RKO (cell line): Measurements from ENCODE around the gene MRPL38.

Experiments used
- DNase-seq: peaks from one replicate; pipeline ENCODE4 v3.0.0-alpha.2; 2016; ENCODE audit warnings: low spot score

The MRPL38 gene

DNA sequence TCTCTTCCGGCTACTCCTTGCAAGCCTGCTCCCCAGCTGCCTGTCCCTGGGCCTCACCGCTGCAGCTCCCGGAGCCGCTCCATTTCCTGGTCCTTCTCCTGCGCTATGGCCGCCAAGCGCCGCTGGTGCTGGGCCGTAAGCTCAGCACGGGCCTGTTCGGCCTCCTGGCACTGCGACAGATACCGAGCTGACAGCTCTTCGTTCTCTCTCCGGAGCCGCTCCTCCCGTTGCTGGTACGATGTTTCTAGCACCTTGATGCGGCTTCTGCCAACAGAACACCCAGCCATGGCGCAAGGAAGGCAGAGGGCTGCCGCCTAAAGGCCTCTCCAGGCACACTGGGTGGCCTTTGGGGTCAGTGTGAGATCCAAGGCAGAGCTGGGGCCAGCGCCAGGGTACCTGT is 14.9 kb upstream of the MRPL38 start:
- DNase-seq: no peak

GRCh38 chr17:75917917-75918445 is 13.3 kb upstream of the MRPL38 start:
- no peak for DNase-seq

- DNase-seq: no peak
Measured at GRCh38 chr17:75917141-75917916, 12.6 kb upstream of the MRPL38 start.

- DNase-seq: no peak
Measured at GRCh38 chr17:75915268-75915667, 10.6 kb upstream of the MRPL38 start.

GRCh38 chr17:75914643-75915267 is 10.1 kb upstream of the MRPL38 start:
- DNase-seq: no peak

DNA sequence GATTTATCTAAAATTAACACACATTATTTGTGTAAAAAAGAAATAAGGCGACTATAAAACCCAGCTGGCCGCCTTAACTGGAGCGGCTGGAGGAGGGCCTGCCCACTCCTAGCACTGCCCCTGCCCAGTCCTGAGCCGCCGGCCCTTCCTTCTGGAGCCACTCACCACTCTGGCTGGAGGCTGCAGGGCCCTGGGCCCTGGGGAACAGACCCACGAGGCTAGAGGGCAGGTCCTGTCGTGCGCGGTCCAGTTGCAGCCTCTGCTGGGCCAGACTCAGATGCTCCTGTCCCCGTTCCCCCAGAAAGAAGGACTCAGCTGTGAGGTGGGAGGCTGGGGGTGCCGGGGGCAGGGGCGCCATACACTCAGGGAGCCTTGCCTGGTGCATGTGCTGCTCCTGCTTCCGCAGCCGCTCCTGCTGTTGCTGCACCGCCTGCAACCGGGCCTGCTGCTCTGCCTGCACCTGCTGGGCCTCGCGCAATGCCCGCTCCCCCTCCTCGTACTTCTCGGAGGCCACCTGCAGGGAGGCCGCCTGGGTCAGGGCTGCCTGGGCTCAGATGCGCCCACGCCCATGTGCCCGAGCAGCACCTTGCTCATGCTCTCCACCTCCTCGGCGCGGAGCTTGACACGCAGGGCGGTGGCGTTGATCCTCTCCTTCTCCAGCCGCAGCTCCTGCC is 9.0 kb upstream of the MRPL38 start:
- DNase-seq: no peak

DNA sequence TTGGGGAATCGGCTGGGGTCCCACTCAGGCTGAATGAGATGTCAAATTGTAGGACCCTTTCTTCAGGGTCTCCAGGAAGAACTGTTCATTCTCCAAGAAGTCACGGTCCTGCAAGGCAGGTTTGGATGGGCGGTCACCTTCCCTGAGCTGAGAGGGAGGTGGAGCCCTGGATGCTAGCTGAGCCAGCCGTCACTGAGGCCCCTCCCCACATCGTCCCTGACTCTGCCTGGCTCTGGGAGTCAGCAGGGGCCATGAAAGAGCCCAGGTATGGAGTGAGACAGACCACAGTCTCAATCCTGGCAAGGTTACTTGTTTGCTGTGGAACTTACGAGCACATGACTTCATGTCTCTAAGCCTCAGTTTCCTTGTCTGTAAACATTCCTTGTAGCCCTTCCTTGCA is 6.0 kb upstream of the MRPL38 start:
- no peak for DNase-seq

DNA sequence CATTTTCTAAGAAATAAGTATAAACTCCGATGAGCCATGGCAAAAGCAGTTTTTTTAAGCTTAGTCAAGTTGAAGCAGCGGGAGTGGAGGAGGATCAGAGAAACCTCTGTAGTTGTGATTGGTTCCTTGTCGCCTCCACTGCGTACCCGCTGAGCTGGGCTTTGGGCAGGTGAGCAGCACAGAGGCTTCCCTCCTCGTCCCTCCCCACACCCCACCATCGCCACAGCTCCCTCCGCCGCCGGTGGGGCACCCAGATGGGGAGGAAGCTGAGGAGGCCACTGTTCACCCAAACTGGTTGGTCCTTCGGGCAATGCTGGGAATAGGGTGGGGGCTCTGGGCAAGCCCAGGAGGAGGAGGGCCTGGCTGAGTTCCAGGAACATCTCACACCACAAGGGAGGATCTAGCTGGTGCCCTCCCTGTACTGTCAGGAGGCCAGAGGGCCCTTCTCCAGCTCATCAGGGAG is 5.2 kb upstream of the MRPL38 start:
- no peak for DNase-seq

DNA sequence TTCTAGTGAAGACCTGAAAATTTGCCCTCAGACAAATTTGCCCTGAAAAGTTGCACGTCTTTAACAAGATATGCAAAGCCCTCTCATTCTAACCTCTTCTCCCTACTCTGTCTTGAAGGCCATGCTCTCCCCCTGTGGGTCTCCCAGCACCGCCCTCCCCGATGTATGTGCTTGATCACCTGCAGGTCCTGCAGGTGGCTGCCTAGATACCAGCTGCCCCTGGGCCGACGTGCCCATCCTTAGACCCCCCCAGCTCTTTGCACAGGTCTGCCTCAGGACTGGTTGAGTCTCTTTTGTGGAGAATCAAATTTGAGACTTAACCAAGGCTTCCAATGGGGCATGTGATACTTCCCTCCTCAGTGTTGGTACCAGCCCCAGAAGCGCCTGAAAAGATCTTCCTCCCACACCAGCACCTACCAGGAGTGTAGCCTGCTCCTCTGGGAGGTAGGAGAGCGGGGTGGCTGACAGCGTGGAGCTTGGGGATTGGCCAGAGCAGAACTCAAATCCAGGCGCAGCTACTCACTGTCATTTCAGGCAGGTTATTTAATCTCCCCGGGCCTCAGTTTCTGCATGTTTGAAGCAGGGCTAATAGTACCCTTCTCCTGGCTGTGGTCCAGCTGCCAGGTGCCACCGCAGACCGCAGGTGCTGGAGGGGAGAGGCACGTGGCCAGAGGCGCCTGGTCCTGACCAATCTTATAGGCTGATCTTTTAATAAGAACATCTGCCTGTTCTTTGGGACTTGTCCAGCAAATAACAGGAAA is 4.5 kb upstream of the MRPL38 start:
- no peak for DNase-seq

GRCh38 chr17:75908201-75908600 is 3.5 kb upstream of the MRPL38 start:
- DNase-seq: no peak

GRCh38 chr17:75906143-75906884 is 1.6 kb upstream of the MRPL38 start:
- no peak for DNase-seq

DNA sequence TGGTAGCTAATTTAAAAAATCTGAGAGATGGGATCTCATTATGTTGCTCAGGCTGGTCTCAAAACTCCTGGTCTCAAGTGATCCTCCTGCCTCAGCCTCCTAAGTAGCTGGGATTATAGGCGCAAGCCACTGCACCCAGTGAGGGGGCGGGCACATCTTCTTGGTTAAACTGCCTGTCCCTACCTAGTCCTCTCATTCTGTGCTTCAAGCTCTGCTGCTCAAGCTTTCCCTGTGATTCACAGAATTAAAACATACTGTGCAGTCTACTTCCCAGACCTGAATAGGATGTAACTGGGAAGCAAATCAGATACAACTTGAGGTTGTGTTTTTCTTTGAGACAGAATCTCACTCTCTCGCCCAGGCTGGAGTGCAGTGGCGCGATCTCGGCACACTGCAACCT is 2.3 kb downstream of the MRPL38 start:
- DNase-seq: no peak

GRCh38 chr17:75901727-75902126 is 3.0 kb downstream of the MRPL38 start:
- no peak for DNase-seq

- no peak for DNase-seq
Measured at GRCh38 chr17:75900691-75901533, 3.8 kb downstream of the MRPL38 start.

DNA sequence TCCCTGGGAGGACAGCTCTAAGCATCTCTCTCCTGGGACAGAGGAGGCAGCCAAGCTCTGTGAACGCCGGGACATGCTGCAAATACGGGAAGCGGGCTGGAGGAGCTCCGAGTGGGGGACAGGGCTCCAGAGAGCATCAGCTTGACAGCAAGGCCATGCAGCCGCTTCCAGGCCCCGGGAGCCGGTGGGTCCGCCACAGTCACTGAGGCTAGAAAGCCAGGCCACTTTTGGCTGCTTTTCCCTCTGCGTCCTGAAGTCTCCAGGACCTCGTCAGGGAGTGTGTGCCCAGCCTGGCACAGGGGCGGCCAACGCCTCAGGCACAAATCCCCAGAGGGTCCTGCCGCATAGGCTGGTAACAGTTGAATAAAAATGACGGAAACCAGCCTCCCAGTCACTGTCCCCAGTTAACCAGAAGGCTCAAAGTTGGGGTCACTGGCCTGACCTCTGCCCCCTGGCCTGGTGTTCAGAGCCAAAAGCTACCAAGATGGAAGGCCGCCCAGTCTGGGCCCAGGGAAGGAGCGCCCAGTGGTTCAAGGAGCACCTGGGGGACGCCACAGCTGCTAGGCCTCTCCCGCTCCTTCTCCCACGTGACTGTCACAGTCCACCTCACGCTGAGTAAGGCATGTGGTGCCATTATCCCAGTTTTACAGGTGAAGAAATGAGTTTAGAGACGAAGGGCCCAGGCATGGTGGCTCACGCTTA is 4.8 kb downstream of the MRPL38 start:
- DNase-seq: no peak

DNA sequence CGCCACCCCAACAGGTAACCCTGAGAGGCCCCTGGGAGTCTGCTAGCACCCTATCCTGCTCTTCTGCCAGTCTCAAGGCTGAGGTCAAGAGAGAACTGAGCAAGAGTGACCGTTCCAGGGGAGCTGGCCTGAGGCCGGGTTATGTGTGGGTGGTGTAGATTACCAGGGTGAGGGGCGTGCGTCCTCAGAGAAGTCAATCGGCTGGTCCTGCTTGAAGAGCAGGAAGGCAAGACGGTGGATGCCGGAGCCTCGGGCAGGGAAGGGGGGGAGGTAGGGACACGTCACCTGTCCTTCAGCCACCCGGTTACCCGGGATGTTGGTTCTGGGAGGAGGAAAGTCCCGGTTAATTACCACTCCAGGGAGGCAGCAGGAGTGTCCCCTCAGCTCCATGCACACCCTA is 5.3 kb downstream of the MRPL38 start:
- no peak for DNase-seq

DNA sequence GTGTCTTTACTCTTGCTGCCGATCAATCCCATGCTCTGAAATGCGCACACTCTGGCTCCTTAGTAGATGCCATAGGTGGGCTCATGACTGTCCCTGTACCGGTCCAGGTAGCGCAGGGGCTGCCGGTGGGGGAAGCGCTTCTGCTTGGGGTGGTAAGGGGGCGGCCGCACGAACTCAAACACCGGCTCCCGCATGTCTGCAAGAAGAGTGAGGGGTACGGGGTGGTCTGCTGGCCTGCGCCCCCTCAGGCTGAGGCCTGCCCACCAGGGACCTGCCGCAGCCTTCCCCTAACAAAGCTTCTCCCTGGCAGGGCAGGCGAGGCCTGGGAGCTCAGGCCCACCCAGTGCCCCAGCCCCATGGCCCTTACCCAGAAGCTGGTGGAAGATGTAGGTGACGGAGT is 5.9 kb downstream of the MRPL38 start:
- DNase-seq: no peak

- no peak for DNase-seq
Measured at GRCh38 chr17:75898065-75898464, 6.6 kb downstream of the MRPL38 start.

GRCh38 chr17:75897160-75898019 is 7.3 kb downstream of the MRPL38 start:
- no peak for DNase-seq
